ENCODE data around the gene HGS. TPM values are rescaled to one million over a fixed set of nuclear protein-coding genes. Genes with fewer than 3 reads are reported as not detected.
A peak's percentile ranks its signal among the peaks of the same experiment; 100 is the strongest.
"Not testable (repeated sequence)": the region's sequence is repeated elsewhere in the genome, so short reads cannot be mapped to it uniquely, and the experiment has no call there.

Gene HGS
- total RNA-seq, 1 donor from 2014 or later = 134 TPM

DNA sequence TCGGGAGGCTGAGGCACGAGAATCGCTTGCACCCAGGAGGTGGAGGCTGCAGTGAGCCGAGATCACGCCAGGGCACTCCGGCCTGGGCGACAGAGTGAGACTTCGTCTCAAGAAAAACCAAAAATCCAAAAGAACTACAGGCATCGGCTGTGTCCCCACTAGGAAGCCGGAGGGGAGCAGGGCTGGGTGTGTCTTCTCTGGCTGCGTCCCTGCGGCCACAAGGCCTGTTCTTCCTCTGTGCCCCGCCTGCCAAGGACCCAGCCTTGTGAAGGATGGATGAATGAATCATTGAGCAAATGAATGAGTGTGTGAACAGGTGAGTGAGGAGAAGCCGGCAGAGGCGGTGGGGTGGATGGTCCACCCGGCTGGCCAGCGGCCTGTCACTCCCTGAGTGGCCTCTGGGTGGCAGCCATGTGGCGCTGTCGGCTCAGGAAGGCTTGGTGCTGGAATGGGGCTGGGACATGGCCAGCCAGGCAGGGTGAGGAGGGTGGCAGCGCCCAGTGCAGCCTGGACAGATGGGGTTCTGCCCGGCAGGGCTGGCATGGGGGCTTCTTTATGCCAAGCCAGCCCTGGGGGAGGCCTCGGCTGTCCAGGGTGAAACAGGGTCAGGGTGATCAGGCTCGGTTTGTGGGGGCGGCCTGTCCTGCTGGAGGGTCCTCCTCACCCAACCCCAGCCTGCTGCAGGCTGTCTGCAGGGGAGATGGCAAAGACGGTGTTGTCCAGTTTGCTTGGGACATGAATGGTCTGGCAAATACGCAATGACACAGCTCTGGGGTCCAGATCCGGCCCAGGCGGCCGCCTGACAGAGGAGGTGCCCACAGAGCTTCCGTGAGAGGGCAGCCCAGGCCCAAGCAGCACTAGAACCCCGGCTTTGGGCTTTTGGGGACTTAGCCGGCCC is 49.9 kb downstream of the HGS start:
- no peak overlapping the region for H3K4me3 Mint-ChIP-seq (ENCODE audit: low read depth)
- peak; percentile 52 for DNase-seq (ENCODE audit: low spot score)
- H3K36me3 Mint-ChIP-seq (ENCODE audit: low read depth) = no peaks in the 10 kb centered on the region
- H3K4me1 Mint-ChIP-seq (ENCODE audit: low read depth) = peaks cover 6% of the 10 kb centered on the region
- peaks cover 13% of the 10 kb centered on the region for H3K27me3 Mint-ChIP-seq (ENCODE audit: low read depth)
- intact Hi-C loops (cut with micrococcal nuclease) = loop anchor here (1.0 kb wide), 1 partner anchor 127 kb away; the partner anchor contains the start of gene P4HB
- H3K9me3 Mint-ChIP-seq = no peaks in the 10 kb centered on the region
- no peak overlapping the region for H3K27ac Mint-ChIP-seq

- no peaks in the 10 kb centered on the region for H3K36me3 Mint-ChIP-seq (ENCODE audit: low read depth)
- H3K27ac Mint-ChIP-seq = no peak overlapping the region
- H3K4me3 Mint-ChIP-seq (ENCODE audit: low read depth) = no peak overlapping the region
- no peaks in the 10 kb centered on the region for H3K9me3 Mint-ChIP-seq
- peaks cover 15% of the 10 kb centered on the region for H3K27me3 Mint-ChIP-seq (ENCODE audit: low read depth)
- DNase-seq (ENCODE audit: low spot score) = no peak
- H3K4me1 Mint-ChIP-seq (ENCODE audit: low read depth) = peaks cover 6% of the 10 kb centered on the region
- intact Hi-C loops (cut with micrococcal nuclease) = no loop called here
Observed at GRCh38 chr17:81734405-81735263, 50.8 kb downstream of the HGS start.

DNA sequence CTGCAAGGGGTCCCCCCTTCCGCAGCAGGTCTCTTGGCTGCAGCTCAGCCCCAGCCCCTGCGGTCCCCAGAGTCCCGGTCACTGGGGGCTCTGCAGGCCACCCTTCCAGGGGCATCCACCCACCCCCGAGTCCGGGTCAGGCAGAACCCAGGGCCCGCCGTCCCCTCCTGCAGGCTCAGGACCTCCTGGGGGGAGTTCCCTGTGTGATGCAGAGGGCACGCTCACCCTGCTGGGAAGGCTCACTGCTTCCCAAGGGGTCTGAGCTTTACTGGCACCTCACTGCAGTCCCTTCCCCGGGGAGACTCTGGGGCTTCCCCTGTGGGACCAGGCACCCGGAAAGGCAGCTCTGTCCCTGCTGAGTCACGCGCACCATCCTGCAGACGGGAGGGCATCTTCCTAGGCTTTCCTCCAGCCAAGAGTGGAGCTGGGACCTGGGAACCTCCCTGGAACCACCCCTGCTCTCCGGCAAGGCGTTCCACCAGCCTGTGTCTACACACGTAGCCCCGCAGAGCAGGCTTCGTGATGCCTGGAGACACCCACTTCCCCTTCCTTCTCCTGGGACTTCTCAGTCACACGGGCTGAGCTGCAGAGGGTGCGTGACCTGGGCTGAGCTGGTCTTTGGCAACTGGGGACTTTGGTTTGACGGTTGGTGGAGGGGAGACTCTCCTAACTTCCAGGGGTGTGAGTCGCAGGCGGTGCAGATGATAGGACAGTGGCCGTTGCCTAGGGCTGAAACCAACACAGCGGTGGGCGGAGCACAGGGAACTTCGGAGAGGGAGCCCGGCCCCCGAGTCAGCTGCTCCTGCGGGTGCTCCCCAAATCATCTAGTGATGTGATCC is 51.7 kb downstream of the HGS start:
- intact Hi-C loops (cut with micrococcal nuclease) = no loop called here
- H3K36me3 Mint-ChIP-seq (ENCODE audit: low read depth) = no peaks in the 10 kb centered on the region
- no peak for DNase-seq (ENCODE audit: low spot score)
- peaks cover 6% of the 10 kb centered on the region for H3K4me1 Mint-ChIP-seq (ENCODE audit: low read depth)
- H3K27ac Mint-ChIP-seq = no peak overlapping the region
- H3K4me3 Mint-ChIP-seq (ENCODE audit: low read depth) = peak overlapping the region; percentile 34
- H3K27me3 Mint-ChIP-seq (ENCODE audit: low read depth) = peaks cover 18% of the 10 kb centered on the region
- no peaks in the 10 kb centered on the region for H3K9me3 Mint-ChIP-seq

DNA sequence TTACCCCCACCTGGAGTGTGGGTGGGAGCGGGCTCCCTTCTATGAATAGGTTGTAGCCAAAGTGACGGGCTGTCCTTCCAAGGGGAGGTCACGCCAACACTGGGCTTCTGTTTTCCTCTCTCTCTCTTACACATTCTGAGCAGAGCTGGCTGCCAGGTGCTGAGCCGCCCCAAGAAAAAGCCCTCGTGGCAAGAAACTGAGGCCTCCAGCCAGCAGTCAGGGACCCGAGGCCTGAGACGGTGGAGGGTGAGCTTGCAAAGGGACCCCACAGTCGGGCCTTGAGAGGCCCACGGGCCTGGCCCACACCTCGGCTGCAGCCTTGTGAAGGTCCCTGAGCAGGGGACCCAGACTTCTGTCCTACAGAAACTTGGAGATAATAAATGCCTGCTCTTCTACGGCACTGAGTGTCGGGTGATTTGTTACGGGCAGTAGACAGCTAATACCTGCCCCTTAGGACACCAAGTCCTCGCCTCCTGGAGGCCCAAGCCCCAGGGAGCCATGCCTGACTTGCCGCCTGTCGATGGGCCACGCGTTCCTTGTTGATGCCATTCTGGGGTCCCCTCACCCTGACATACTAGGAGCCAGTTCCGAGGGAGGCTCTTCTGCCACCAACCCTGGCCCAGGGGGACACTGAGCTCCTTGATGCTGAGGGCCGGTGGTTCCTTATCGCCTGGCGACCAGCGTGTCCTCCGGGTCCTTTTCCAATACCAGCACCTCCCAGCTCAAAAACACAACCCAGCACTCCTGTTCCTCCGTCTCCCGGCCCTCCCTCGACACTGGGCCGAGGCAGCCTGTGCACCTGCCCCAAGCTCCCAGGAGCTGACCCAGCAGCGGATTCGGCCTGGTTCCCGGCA is 54.4 kb downstream of the HGS start:
- peaks cover 6% of the 10 kb centered on the region for H3K4me1 Mint-ChIP-seq (ENCODE audit: low read depth)
- H3K27ac Mint-ChIP-seq = no peak overlapping the region
- no peak for DNase-seq (ENCODE audit: low spot score)
- intact Hi-C loops (cut with micrococcal nuclease) = no loop called here
- no peak overlapping the region for H3K4me3 Mint-ChIP-seq (ENCODE audit: low read depth)
- H3K36me3 Mint-ChIP-seq (ENCODE audit: low read depth) = no peaks in the 10 kb centered on the region
- H3K27me3 Mint-ChIP-seq (ENCODE audit: low read depth) = peaks cover 13% of the 10 kb centered on the region
- H3K9me3 Mint-ChIP-seq = no peaks in the 10 kb centered on the region

DNA sequence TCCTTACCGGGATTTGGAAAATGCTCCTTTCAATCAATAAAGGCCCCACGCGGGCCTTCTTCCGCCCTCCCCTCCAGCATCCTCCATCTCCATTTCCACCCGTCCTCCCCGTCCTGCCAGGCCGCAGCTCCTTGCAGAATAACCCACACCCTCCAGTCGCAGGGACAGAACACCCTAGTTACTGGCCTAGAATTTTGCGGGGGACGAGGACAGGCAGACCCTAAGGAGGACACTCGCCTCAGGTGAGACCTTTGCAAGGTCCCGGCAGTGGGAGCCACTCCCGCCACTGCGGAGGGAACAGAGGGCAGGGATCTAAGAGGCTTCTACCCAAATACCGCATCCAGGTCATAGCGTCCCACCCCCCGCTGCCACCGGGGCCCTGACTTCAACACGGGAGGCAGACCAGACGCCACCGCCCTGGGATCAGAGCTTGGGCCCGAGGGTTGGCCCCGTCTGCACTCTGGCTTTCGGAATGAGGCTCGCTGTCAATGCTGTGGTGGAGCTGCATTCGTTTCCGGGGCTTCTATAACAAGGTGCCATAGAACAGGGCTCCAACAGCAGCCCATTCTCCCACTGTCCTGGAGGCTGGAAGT is 55.1 kb downstream of the HGS start:
- intact Hi-C loops (cut with micrococcal nuclease) = no loop called here
- Mint-ChIP-seq H3K27me3 (ENCODE audit: low read depth) (peaks cover 11% of the 10 kb centered on the region), H3K36me3 (ENCODE audit: low read depth) (no peaks in the 10 kb centered on the region), H3K4me1 (ENCODE audit: low read depth) (peaks cover 6% of the 10 kb centered on the region), H3K4me3 (ENCODE audit: low read depth) (no peak overlapping the region), H3K27ac (no peak overlapping the region), H3K9me3 (no peaks in the 10 kb centered on the region)
- DNase-seq (ENCODE audit: low spot score) = no peak

GRCh38 chr17:81739593-81739992 is 55.8 kb downstream of the HGS start:
- DNase-seq (ENCODE audit: low spot score); H3K27ac Mint-ChIP-seq; H3K9me3 Mint-ChIP-seq; H3K4me3 Mint-ChIP-seq (ENCODE audit: low read depth); H3K36me3 Mint-ChIP-seq (ENCODE audit: low read depth); H3K4me1 Mint-ChIP-seq (ENCODE audit: low read depth); intact Hi-C loops (cut with micrococcal nuclease): not testable (repeated sequence)
- peaks cover 11% of the 10 kb centered on the region for H3K27me3 Mint-ChIP-seq (ENCODE audit: low read depth)

GRCh38 chr17:81740395-81740961 is 56.7 kb downstream of the HGS start:
- intact Hi-C loops (cut with micrococcal nuclease) = no loop called here
- Mint-ChIP-seq H3K27ac (no peak overlapping the region), H3K4me1 (ENCODE audit: low read depth) (peaks cover 5% of the 10 kb centered on the region), H3K36me3 (ENCODE audit: low read depth) (no peaks in the 10 kb centered on the region), H3K9me3 (no peaks in the 10 kb centered on the region), H3K27me3 (ENCODE audit: low read depth) (peaks cover 11% of the 10 kb centered on the region), H3K4me3 (ENCODE audit: low read depth) (no peak overlapping the region)
- no peak for DNase-seq (ENCODE audit: low spot score)

- intact Hi-C loops (cut with micrococcal nuclease) = no loop called here
- Mint-ChIP-seq H3K4me3 (ENCODE audit: low read depth) (no peak overlapping the region), H3K4me1 (ENCODE audit: low read depth) (no peaks in the 10 kb centered on the region), H3K27me3 (ENCODE audit: low read depth) (peaks cover 11% of the 10 kb centered on the region), H3K36me3 (ENCODE audit: low read depth) (no peaks in the 10 kb centered on the region), H3K9me3 (no peaks in the 10 kb centered on the region), H3K27ac (no peak overlapping the region)
- no peak for DNase-seq (ENCODE audit: low spot score)
Observed at GRCh38 chr17:81741049-81741593, 57.3 kb downstream of the HGS start.

DNA sequence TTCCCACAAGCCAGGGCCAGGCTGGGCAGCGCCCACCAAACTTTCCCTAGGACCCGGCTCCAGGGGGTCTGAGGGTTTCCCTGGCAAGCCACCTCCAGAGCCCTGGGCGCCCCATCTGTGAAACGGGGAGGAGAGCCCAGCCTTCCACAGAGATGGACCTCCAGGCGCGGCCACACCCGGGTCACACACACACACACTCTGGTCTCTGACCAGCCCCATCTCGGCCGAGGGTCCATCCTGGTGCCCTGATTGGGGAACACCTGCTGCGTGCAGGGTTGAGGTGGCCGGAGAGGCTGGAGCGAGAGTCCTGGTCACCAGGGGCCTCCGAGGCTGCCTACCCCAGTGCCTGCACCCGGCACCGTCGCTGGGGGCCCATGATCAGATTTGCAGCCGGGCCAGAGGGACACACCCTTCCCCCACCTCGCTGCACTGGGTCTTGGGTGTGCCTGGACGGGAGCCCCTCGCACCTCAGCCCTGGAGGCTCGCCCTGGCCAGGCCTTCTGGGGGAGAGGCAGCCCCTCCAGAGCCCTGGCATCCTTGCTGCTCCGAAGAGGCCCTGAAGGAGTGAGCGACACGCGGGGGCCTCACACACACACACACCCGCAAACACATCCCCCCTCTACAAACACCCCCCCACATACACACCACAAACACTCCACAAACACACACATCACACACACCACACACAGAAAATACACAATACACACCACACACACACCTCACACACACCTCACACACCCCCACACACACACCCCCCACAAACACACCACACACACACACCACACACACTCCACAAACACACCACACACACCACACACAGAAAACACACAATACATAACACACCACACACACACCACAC is 58.0 kb downstream of the HGS start:
- intact Hi-C loops (cut with micrococcal nuclease) = no loop called here
- no peak for DNase-seq (ENCODE audit: low spot score)
- Mint-ChIP-seq H3K36me3 (ENCODE audit: low read depth) (no peaks in the 10 kb centered on the region), H3K27ac (no peak overlapping the region), H3K9me3 (no peaks in the 10 kb centered on the region), H3K4me1 (ENCODE audit: low read depth) (no peaks in the 10 kb centered on the region), H3K4me3 (ENCODE audit: low read depth) (no peak overlapping the region), H3K27me3 (ENCODE audit: low read depth) (peaks cover 11% of the 10 kb centered on the region)
